Neural progenitor cell (in vitro differentiated cells): Measurements from ENCODE around the gene GPR179.

Experiments
- CTCF ChIP-seq: fragments of 200-600 bp; sonication (generic); IDR thresholded peaks from 2 replicates; pipeline ENCODE4 v1.5.1; 2017; ENCODE audit warnings: antibody characterized with exemption, mild to moderate bottlenecking
- EZH2 ChIP-seq: fragments of 200-600 bp; sonication (generic); IDR thresholded peaks from 2 replicates; pipeline ENCODE4 v1.6.1; 2017; ENCODE audit warnings: antibody characterized with exemption, mild to moderate bottlenecking, moderate library complexity
- EZH2phosphoT487 ChIP-seq: fragments of 200-600 bp; sonication (generic); IDR thresholded peaks from 2 replicates; pipeline ENCODE4 v1.6.1; 2017; ENCODE audit warnings: antibody characterized with exemption

- TF ChIP-seq CTCF (no peak), EZH2 (no peak), EZH2phosphoT487 (no peak)
These were observed 6.3 kb upstream of the GPR179 start for GRCh38 chr17:38350035-38350434.
